ENCODE data around the gene NEK9.

The NEK9 gene

GRCh38 chr14:75125617-75126016, 1.2 kb downstream of the NEK9 start:
- H2BK15ac ChIP-seq (ENCODE audit: low read length): no peak overlapping the region
- H3K18ac ChIP-seq (ENCODE audit: low read length): no peak overlapping the region
- H2BK120ac ChIP-seq (ENCODE audit: low read depth, low read length): no peak overlapping the region
- H3K4ac ChIP-seq (ENCODE audit: low read length): no peak overlapping the region
- H3K23ac ChIP-seq (ENCODE audit: low read depth, low read length, poor library complexity): no peak overlapping the region
- H3K79me1 ChIP-seq (ENCODE audit: low read depth, low read length): peaks cover 2% of the 10 kb centered on the region
- peaks cover 0 to 10% of the 10 kb centered on the region in 2 donors for H3K4me1 ChIP-seq (ENCODE audit: control insufficient read depth in 2 of 2, insufficient read depth in 1 of 2, low read depth in 1 of 2, low read length in 2 of 2)
- H2AK5ac ChIP-seq (ENCODE audit: low read depth, low read length): no peak overlapping the region
- no peak overlapping the region for H3K14ac ChIP-seq (ENCODE audit: low read length)
- H2BK12ac ChIP-seq (ENCODE audit: low read length): no peak overlapping the region
- H3K9me3 ChIP-seq (replicated peaks in 1 of 2; ENCODE audit: control insufficient read depth in 2 of 2, insufficient read depth in 1 of 2, low read depth in 1 of 2, low read length in 2 of 2): no peaks in the 10 kb centered on the region
- peaks cover 1 to 9% of the 10 kb centered on the region in 2 donors for H3K36me3 ChIP-seq (replicated peaks in 1 of 2; ENCODE audit: control insufficient read depth in 2 of 2, insufficient read depth in 2 of 2, low read length in 2 of 2)
- no peak overlapping the region for H3K9ac ChIP-seq (ENCODE audit: low read depth, low read length, poor library complexity)
- H2BK5ac ChIP-seq (ENCODE audit: low read length): no peak overlapping the region
- WGBS, 2 donors (ENCODE audit: extremely low coverage in 2 of 2, insufficient read length in 2 of 2, insufficient replicate concordance in 1 of 2): no CpG with 5 or more reads among the region's 5 CpGs
- no peaks in the 10 kb centered on the region for H3K27me3 ChIP-seq (ENCODE audit: control insufficient read depth in 3 of 3, insufficient read depth in 3 of 3, low read depth in 1 of 3, low read length in 3 of 3)
- peak overlapping the region in 1 of 2 donors; percentile 90 for H3K4me3 ChIP-seq (ENCODE audit: low read length in 2 of 2)
- peak overlapping the region; percentile 40 for H3K4me2 ChIP-seq (ENCODE audit: insufficient read depth, low read length, poor library complexity, severe bottlenecking)
- H4K91ac ChIP-seq (ENCODE audit: low read depth, low read length, poor library complexity): no peak overlapping the region
- H3K27ac ChIP-seq (replicated peaks; ENCODE audit: low read length): no peak overlapping the region
- H4K8ac ChIP-seq (ENCODE audit: low read depth, low read length): no peak overlapping the region
- H2AFZ ChIP-seq (ENCODE audit: low read length): no peak overlapping the region
- DNase-seq (ENCODE audit: low spot score): no peak

- no CpG with 5 or more reads among the region's 7 CpGs for WGBS, 2 donors (ENCODE audit: extremely low coverage in 2 of 2, insufficient read length in 2 of 2, insufficient replicate concordance in 1 of 2)
- H3K14ac ChIP-seq (ENCODE audit: low read length): no peak overlapping the region
- H2BK12ac ChIP-seq (ENCODE audit: low read length): no peak overlapping the region
- no peak overlapping the region for H2AK5ac ChIP-seq (ENCODE audit: low read depth, low read length)
- peaks cover 2% of the 10 kb centered on the region for H3K79me1 ChIP-seq (ENCODE audit: low read depth, low read length)
- no peak overlapping the region for H4K8ac ChIP-seq (ENCODE audit: low read depth, low read length)
- H3K23ac ChIP-seq (ENCODE audit: low read depth, low read length, poor library complexity): no peak overlapping the region
- no peak overlapping the region for H3K18ac ChIP-seq (ENCODE audit: low read length)
- H2BK5ac ChIP-seq (ENCODE audit: low read length): no peak overlapping the region
- peak overlapping the region; percentile 36 for H2AFZ ChIP-seq (ENCODE audit: low read length)
- no peak overlapping the region for H4K91ac ChIP-seq (ENCODE audit: low read depth, low read length, poor library complexity)
- H3K4me1 ChIP-seq (ENCODE audit: control insufficient read depth in 2 of 2, insufficient read depth in 1 of 2, low read depth in 1 of 2, low read length in 2 of 2): peaks cover 0 to 10% of the 10 kb centered on the region in 2 donors
- H2BK15ac ChIP-seq (ENCODE audit: low read length): no peak overlapping the region
- no peak overlapping the region for H3K4ac ChIP-seq (ENCODE audit: low read length)
- H3K9me3 ChIP-seq (replicated peaks in 1 of 2; ENCODE audit: control insufficient read depth in 2 of 2, insufficient read depth in 1 of 2, low read depth in 1 of 2, low read length in 2 of 2): no peaks in the 10 kb centered on the region
- peaks cover 5 to 23% of the 10 kb centered on the region in 2 donors for H3K36me3 ChIP-seq (replicated peaks in 1 of 2; ENCODE audit: control insufficient read depth in 2 of 2, insufficient read depth in 2 of 2, low read length in 2 of 2)
- no peak overlapping the region for H2BK120ac ChIP-seq (ENCODE audit: low read depth, low read length)
- H3K9ac ChIP-seq (ENCODE audit: low read depth, low read length, poor library complexity): no peak overlapping the region
- DNase-seq (ENCODE audit: low spot score): no peak
- no peaks in the 10 kb centered on the region for H3K27me3 ChIP-seq (ENCODE audit: control insufficient read depth in 3 of 3, insufficient read depth in 3 of 3, low read depth in 1 of 3, low read length in 3 of 3)
- H3K4me3 ChIP-seq (ENCODE audit: low read length in 2 of 2): no peak overlapping the region
- H3K4me2 ChIP-seq (ENCODE audit: insufficient read depth, low read length, poor library complexity, severe bottlenecking): no peak overlapping the region
- H3K27ac ChIP-seq (replicated peaks; ENCODE audit: low read length): no peak overlapping the region
These were observed 2.9 kb downstream of the NEK9 start for GRCh38 chr14:75123991-75124390.

- Histone ChIP-seq H3K36me3 (replicated peaks in 1 of 2; ENCODE audit: control insufficient read depth in 2 of 2, insufficient read depth in 2 of 2, low read length in 2 of 2) (peaks cover 9 to 32% of the 10 kb centered on the region in 2 donors), H3K4me1 (ENCODE audit: control insufficient read depth in 2 of 2, insufficient read depth in 1 of 2, low read depth in 1 of 2, low read length in 2 of 2) (peaks cover 0 to 7% of the 10 kb centered on the region in 2 donors), H3K4me2 (ENCODE audit: insufficient read depth, low read length, poor library complexity, severe bottlenecking) (no peak overlapping the region), H3K79me1 (ENCODE audit: low read depth, low read length) (peaks cover 2% of the 10 kb centered on the region), H2AFZ (ENCODE audit: low read length) (no peak overlapping the region), H3K9ac (ENCODE audit: low read depth, low read length, poor library complexity) (no peak overlapping the region), H3K18ac (ENCODE audit: low read length) (no peak overlapping the region), H2BK120ac (ENCODE audit: low read depth, low read length) (no peak overlapping the region), H3K27ac (replicated peaks; ENCODE audit: low read length) (no peak overlapping the region), H3K4ac (ENCODE audit: low read length) (no peak overlapping the region), H4K8ac (ENCODE audit: low read depth, low read length) (no peak overlapping the region), H2AK5ac (ENCODE audit: low read depth, low read length) (no peak overlapping the region), H3K27me3 (ENCODE audit: control insufficient read depth in 3 of 3, insufficient read depth in 3 of 3, low read depth in 1 of 3, low read length in 3 of 3) (no peaks in the 10 kb centered on the region), H2BK5ac (ENCODE audit: low read length) (no peak overlapping the region), H3K9me3 (replicated peaks in 1 of 2; ENCODE audit: control insufficient read depth in 2 of 2, insufficient read depth in 1 of 2, low read depth in 1 of 2, low read length in 2 of 2) (no peaks in the 10 kb centered on the region), H2BK15ac (ENCODE audit: low read length) (no peak overlapping the region), H3K14ac (ENCODE audit: low read length) (no peak overlapping the region), H2BK12ac (ENCODE audit: low read length) (no peak overlapping the region), H3K23ac (ENCODE audit: low read depth, low read length, poor library complexity) (no peak overlapping the region), H3K4me3 (ENCODE audit: low read length in 2 of 2) (no peak overlapping the region), H4K91ac (ENCODE audit: low read depth, low read length, poor library complexity) (no peak overlapping the region)
- WGBS, 2 donors (ENCODE audit: extremely low coverage in 2 of 2, insufficient read length in 2 of 2, insufficient replicate concordance in 1 of 2): no CpG with 5 or more reads among the region's 7 CpGs
- no peak for DNase-seq (ENCODE audit: low spot score)
These were observed 5.3 kb downstream of the NEK9 start for GRCh38 chr14:75121552-75121951.

GRCh38 chr14:75120541-75121291, 6.1 kb downstream of the NEK9 start:
- Histone ChIP-seq H3K18ac (ENCODE audit: low read length) (no peak overlapping the region), H3K79me1 (ENCODE audit: low read depth, low read length) (peaks cover 2% of the 10 kb centered on the region), H3K4me3 (ENCODE audit: low read length in 2 of 2) (no peak overlapping the region), H3K23ac (ENCODE audit: low read depth, low read length, poor library complexity) (no peak overlapping the region), H2AK5ac (ENCODE audit: low read depth, low read length) (no peak overlapping the region), H2BK120ac (ENCODE audit: low read depth, low read length) (no peak overlapping the region), H3K14ac (ENCODE audit: low read length) (no peak overlapping the region), H2BK12ac (ENCODE audit: low read length) (no peak overlapping the region), H3K27me3 (ENCODE audit: control insufficient read depth in 3 of 3, insufficient read depth in 3 of 3, low read depth in 1 of 3, low read length in 3 of 3) (no peaks in the 10 kb centered on the region), H2AFZ (ENCODE audit: low read length) (no peak overlapping the region), H3K4me1 (ENCODE audit: control insufficient read depth in 2 of 2, insufficient read depth in 1 of 2, low read depth in 1 of 2, low read length in 2 of 2) (peaks cover 0 to 1% of the 10 kb centered on the region in 2 donors), H3K4ac (ENCODE audit: low read length) (no peak overlapping the region), H2BK5ac (ENCODE audit: low read length) (no peak overlapping the region), H3K9ac (ENCODE audit: low read depth, low read length, poor library complexity) (no peak overlapping the region), H4K91ac (ENCODE audit: low read depth, low read length, poor library complexity) (no peak overlapping the region), H3K36me3 (replicated peaks in 1 of 2; ENCODE audit: control insufficient read depth in 2 of 2, insufficient read depth in 2 of 2, low read length in 2 of 2) (peaks cover 11 to 39% of the 10 kb centered on the region in 2 donors), H3K9me3 (replicated peaks in 1 of 2; ENCODE audit: control insufficient read depth in 2 of 2, insufficient read depth in 1 of 2, low read depth in 1 of 2, low read length in 2 of 2) (no peaks in the 10 kb centered on the region), H3K27ac (replicated peaks; ENCODE audit: low read length) (no peak overlapping the region), H4K8ac (ENCODE audit: low read depth, low read length) (no peak overlapping the region), H2BK15ac (ENCODE audit: low read length) (no peak overlapping the region), H3K4me2 (ENCODE audit: insufficient read depth, low read length, poor library complexity, severe bottlenecking) (no peak overlapping the region)
- WGBS, 2 donors (ENCODE audit: extremely low coverage in 2 of 2, insufficient read length in 2 of 2, insufficient replicate concordance in 1 of 2): no CpG with 5 or more reads among the region's 3 CpGs
- no peak for DNase-seq (ENCODE audit: low spot score)

All from neuronal stem cell (in vitro differentiated cells).